HG02938 (cell line): Measurements from ENCODE around the gene SHBG.

ENCODE experiments used
- ATAC-seq: cut with Tn5 transposase; IDR thresholded peaks from one replicate; pipeline ENCODE4 v1.9.1; 2021; ENCODE audit warnings: mild to moderate bottlenecking, moderate library complexity; ENCODE audit not compliant: unreplicated experiment

Gene SHBG

GRCh38 chr17:7646457-7646856 is 16.5 kb downstream of the SHBG start:
- ATAC-seq = no peak

GRCh38 chr17:7647018-7647417 is 17.1 kb downstream of the SHBG start:
- no peak for ATAC-seq

GRCh38 chr17:7650509-7651096 is 20.7 kb downstream of the SHBG start, which contains the start of gene ATP1B2:
Gene ATP1B2, plus strand, starts transcription at chr17:7650926. Its CDS starts 593 bp downstream, at chr17:7651519.
- ATAC-seq = no peak

- no peak for ATAC-seq
These were observed 21.2 kb downstream of the SHBG start for GRCh38 chr17:7651097-7651664.

- no peak for ATAC-seq
These were observed 21.9 kb downstream of the SHBG start for GRCh38 chr17:7651665-7652387.

- ATAC-seq = no peak
These were observed 22.7 kb downstream of the SHBG start for GRCh38 chr17:7652388-7653356.

- ATAC-seq = no peak
These were observed 25.1 kb downstream of the SHBG start for GRCh38 chr17:7654832-7655540.

GRCh38 chr17:7655541-7655840 is 25.6 kb downstream of the SHBG start:
- ATAC-seq = no peak

- no peak for ATAC-seq
These were observed 27.1 kb downstream of the SHBG start for GRCh38 chr17:7656958-7657609.

- no peak for ATAC-seq
These were observed 37.9 kb downstream of the SHBG start for GRCh38 chr17:7667656-7668406.

GRCh38 chr17:7668482-7668881 is 38.5 kb downstream of the SHBG start:
- no peak for ATAC-seq

- ATAC-seq = no peak
These were observed 43.3 kb downstream of the SHBG start for GRCh38 chr17:7673239-7673638.

- ATAC-seq = no peak
These were observed 45.0 kb downstream of the SHBG start for GRCh38 chr17:7674934-7675333.

GRCh38 chr17:7676533-7676932 is 46.6 kb downstream of the SHBG start:
- ATAC-seq = no peak

GRCh38 chr17:7677388-7678067 is 47.6 kb downstream of the SHBG start:
- no peak for ATAC-seq
